Natural killer cell (primary cell): ENCODE measurements around the gene ZNF593OS. TPM values are rescaled to one million over a fixed set of nuclear protein-coding genes. Genes with fewer than 3 reads are reported as not detected.

ENCODE experiments used
- ATAC-seq, 3 donors: fragments of 150-1000 bp in 2 of 3; fragments of 200-7000 bp in 1 of 3; cut with Tn5 transposase; 1 replicate in 1 of 3; 2 replicates in 2 of 3; pipeline ENCODE4 v1.10.0; 2021; ENCODE audit warnings: mild to moderate bottlenecking in 2 of 3, moderate library complexity in 2 of 3
- DNase-seq, 2 donors: peaks; one replicate each; pipeline versions ENCODE4 v3.0.0 to v3.0.0-alpha.2; 2013 to 2021; ENCODE audit warnings: mixed read lengths in 1 of 2
- H3K27ac ChIP-seq: one replicate; pipeline ENCODE4 v1.5.1; 2013; ENCODE audit warnings: mild to moderate bottlenecking, low read length
- H3K27me3 ChIP-seq: one replicate; pipeline ENCODE4 v1.6.1; 2013; ENCODE audit warnings: low read length; ENCODE audit not compliant: control insufficient read depth, insufficient read depth
- H3K36me3 ChIP-seq: one replicate; pipeline ENCODE4 v1.6.1; 2013; ENCODE audit warnings: low read length; ENCODE audit not compliant: control insufficient read depth, insufficient read depth
- H3K4me1 ChIP-seq: one replicate; pipeline ENCODE4 v1.6.1; 2013; ENCODE audit warnings: low read length; ENCODE audit not compliant: control insufficient read depth, insufficient read depth
- H3K4me3 ChIP-seq: one replicate; pipeline ENCODE4 v1.5.1; 2013; ENCODE audit warnings: low read length
- H3K9me3 ChIP-seq: one replicate; pipeline ENCODE4 v1.6.1; 2013; ENCODE audit warnings: low read length; ENCODE audit not compliant: control insufficient read depth, insufficient read depth
- H3K27ac Mint-ChIP-seq, 2 donors: one replicate each; pipeline ENCODE4 v1.8.0; 2022; ENCODE audit warnings: mild to moderate bottlenecking in 2 of 2, mixed read lengths in 2 of 2, moderate library complexity in 1 of 2
- H3K27me3 Mint-ChIP-seq, 2 donors: one replicate each; pipeline ENCODE4 v1.8.0; 2022; ENCODE audit warnings: low read depth in 2 of 2, mixed read lengths in 2 of 2
- H3K36me3 Mint-ChIP-seq: one replicate; pipeline ENCODE4 v1.8.0; 2022; ENCODE audit warnings: mixed read lengths
- H3K4me1 Mint-ChIP-seq, 2 donors: one replicate each; pipeline ENCODE4 v1.8.0; 2022; ENCODE audit warnings: mixed read lengths in 2 of 2
- H3K4me3 Mint-ChIP-seq: one replicate; pipeline ENCODE4 v1.8.0; 2022; ENCODE audit warnings: mild to moderate bottlenecking, moderate library complexity, mixed read lengths
- H3K9me3 Mint-ChIP-seq, 2 donors: one replicate each; pipeline ENCODE4 v1.8.0; 2022; ENCODE audit warnings: mixed read lengths in 2 of 2
- CTCF ChIP-seq: fragments of 200-600 bp; IDR thresholded peaks from one replicate; pipeline ENCODE4 v1.8.0; 2022; ENCODE audit warnings: antibody characterized with exemption
- WGBS: methylation state at CpG from one replicate; pipeline ENCODE4 v1.1.7; 2013; ENCODE audit warnings: missing lambda C conversion rate; ENCODE audit not compliant: insufficient coverage; 5-methylcytosine and 5-hydroxymethylcytosine counted together
- intact Hi-C: fragments of 100-400 bp; cut with micrococcal nuclease; formaldehyde crosslinking; loops from one replicate; pipeline ENCODE4 v1.14.2; 2022
- total RNA-seq, 4 donors: library from RNA; stranded (reverse); fragments of 120-200 nt in 1 of 4; gene quantifications; one replicate each; pipeline versions ENCODE4 v1.2.3 to v1.2.4, GENCODE V29; 2013 to 2022

The ZNF593OS gene
- total RNA-seq, 3 donors from 2014 or later (not counting 1 experiment from before 2014, with no cell fraction given), result not detected

- no peak for TF ChIP-seq CTCF
- no peaks in the 10 kb centered on the region for H3K4me1 ChIP-seq
- no peaks in the 10 kb centered on the region for H3K27me3 ChIP-seq
- ATAC-seq (no peak), DNase-seq (no peak)
- no peaks in the 10 kb centered on the region for H3K27me3 Mint-ChIP-seq
- H3K9me3 ChIP-seq, result no peaks in the 10 kb centered on the region
- intact Hi-C loops, result no loop called here
- no peaks in the 10 kb centered on the region for H3K36me3 Mint-ChIP-seq
- no peak overlapping the region for H3K4me3 ChIP-seq
- H3K9me3 Mint-ChIP-seq, result no peaks in the 10 kb centered on the region
- no peaks in the 10 kb centered on the region for H3K36me3 ChIP-seq
- H3K4me1 Mint-ChIP-seq, result no peaks in the 10 kb centered on the region
- no peak overlapping the region for H3K27ac ChIP-seq
- 90% methylated on average over 6 of the region's 7 CpGs for WGBS
- no peak overlapping the region for H3K27ac Mint-ChIP-seq
- H3K4me3 Mint-ChIP-seq, result no peak overlapping the region
Measured at GRCh38 chr1:26182383-26182696, 10.7 kb upstream of the ZNF593OS start.

GRCh38 chr1:26181586-26182382 is 10.2 kb upstream of the ZNF593OS start:
- Histone ChIP-seq H3K36me3 (no peaks in the 10 kb centered on the region), H3K27ac (no peak overlapping the region), H3K9me3 (no peaks in the 10 kb centered on the region), H3K4me1 (no peaks in the 10 kb centered on the region), H3K27me3 (no peaks in the 10 kb centered on the region), H3K4me3 (no peak overlapping the region)
- no peak overlapping the region for H3K27ac Mint-ChIP-seq
- intact Hi-C loops, result no loop called here
- H3K36me3 Mint-ChIP-seq, result no peaks in the 10 kb centered on the region
- no peaks in the 10 kb centered on the region for H3K4me1 Mint-ChIP-seq
- TF ChIP-seq CTCF, result no peak
- DNase-seq (no peak), ATAC-seq (no peak)
- WGBS, result 77% methylated on average over 9 of the region's 9 CpGs
- no peaks in the 10 kb centered on the region for H3K27me3 Mint-ChIP-seq
- H3K9me3 Mint-ChIP-seq, result no peaks in the 10 kb centered on the region
- H3K4me3 Mint-ChIP-seq, result no peak overlapping the region

- WGBS, result 88% methylated on average over 3 of the region's 4 CpGs
- H3K36me3 Mint-ChIP-seq, result no peaks in the 10 kb centered on the region
- ATAC-seq (no peak), DNase-seq (no peak)
- Histone ChIP-seq H3K4me1 (no peaks in the 10 kb centered on the region), H3K27ac (no peak overlapping the region), H3K27me3 (no peaks in the 10 kb centered on the region), H3K36me3 (no peaks in the 10 kb centered on the region), H3K4me3 (no peak overlapping the region), H3K9me3 (no peaks in the 10 kb centered on the region)
- H3K27ac Mint-ChIP-seq, result no peak overlapping the region
- no peaks in the 10 kb centered on the region for H3K4me1 Mint-ChIP-seq
- H3K4me3 Mint-ChIP-seq, result no peak overlapping the region
- H3K9me3 Mint-ChIP-seq, result no peaks in the 10 kb centered on the region
- TF ChIP-seq CTCF, result no peak
- intact Hi-C loops, result no loop called here
- no peaks in the 10 kb centered on the region for H3K27me3 Mint-ChIP-seq
Measured at GRCh38 chr1:26180010-26180506, 8.4 kb upstream of the ZNF593OS start.
